Type B pancreatic cell (in vitro differentiated cells): Measurements from ENCODE around the gene LCN10. TPM values are rescaled to one million over a fixed set of nuclear protein-coding genes. Genes with fewer than 3 reads are reported as not detected.

ENCODE experiments used
- DNase-seq: peaks from one replicate; pipeline ENCODE4 v3.0.0; 2021; ENCODE audit warnings: mixed read lengths; ENCODE audit not compliant: unreplicated experiment; ENCODE audit errors: extremely low spot score
- H3K27ac Mint-ChIP-seq: 2 replicates; pipeline ENCODE4 v1.8.0; 2021; ENCODE audit warnings: mild to moderate bottlenecking, mixed read lengths
- H3K27me3 Mint-ChIP-seq: 2 replicates; pipeline ENCODE4 v1.8.0; 2021; ENCODE audit warnings: mixed read lengths
- H3K36me3 Mint-ChIP-seq: 2 replicates; pipeline ENCODE4 v1.8.0; 2021; ENCODE audit warnings: mixed read lengths
- H3K4me1 Mint-ChIP-seq: one replicate; pipeline ENCODE4 v1.8.0; 2021; ENCODE audit warnings: mixed read lengths; ENCODE audit not compliant: unreplicated experiment
- H3K4me3 Mint-ChIP-seq: 2 replicates; pipeline ENCODE4 v1.8.0; 2021; ENCODE audit warnings: mild to moderate bottlenecking, mixed read lengths
- H3K9me3 Mint-ChIP-seq: 2 replicates; pipeline ENCODE4 v1.8.0; 2021; ENCODE audit warnings: mixed read lengths
- CTCF ChIP-seq: fragments of 200-600 bp; sonication (generic); conservative IDR thresholded peaks from 2 replicates; pipeline ENCODE4 v1.5.0; 2021; ENCODE audit warnings: antibody characterized with exemption, mild to moderate bottlenecking
- total RNA-seq: library from RNA; stranded (reverse); gene quantifications from 2 replicates; pipeline ENCODE4 v1.2.1, GENCODE V29; 2021; ENCODE audit warnings: low replicate concordance

The LCN10 gene
- total RNA-seq, 1 donor from 2014 or later = not detected

DNA sequence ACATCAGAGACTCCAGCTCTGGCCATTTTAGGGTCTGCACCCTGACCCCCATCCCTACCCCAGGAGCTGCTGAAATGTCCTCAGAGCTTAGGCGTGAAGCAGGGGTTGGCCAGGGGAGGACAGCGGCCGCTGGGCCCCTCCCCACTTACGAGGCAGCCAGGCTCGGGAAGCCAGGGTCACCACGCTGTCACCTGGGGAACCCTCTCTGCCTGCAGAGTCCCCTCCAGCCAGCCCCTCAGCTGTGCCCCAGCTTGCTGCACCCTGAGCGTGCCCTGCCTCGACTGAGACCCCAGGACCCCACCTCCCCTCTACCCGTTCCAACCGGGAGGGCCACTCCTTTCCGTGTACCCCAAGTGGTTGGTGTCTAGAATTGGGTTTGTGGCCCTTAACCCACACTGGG lies 2.7 kb downstream of the LCN10 start:
- no peak overlapping the region for H3K27ac Mint-ChIP-seq
- peaks cover 3% of the 10 kb centered on the region for H3K27me3 Mint-ChIP-seq
- no peaks in the 10 kb centered on the region for H3K4me1 Mint-ChIP-seq
- H3K36me3 Mint-ChIP-seq = no peaks in the 10 kb centered on the region
- H3K9me3 Mint-ChIP-seq = no peaks in the 10 kb centered on the region
- no peak for TF ChIP-seq CTCF
- H3K4me3 Mint-ChIP-seq = no peak overlapping the region
- no peak for DNase-seq

- Mint-ChIP-seq H3K4me1 (no peaks in the 10 kb centered on the region), H3K27me3 (peaks cover 3% of the 10 kb centered on the region), H3K4me3 (no peak overlapping the region), H3K27ac (no peak overlapping the region), H3K36me3 (no peaks in the 10 kb centered on the region), H3K9me3 (no peaks in the 10 kb centered on the region)
- no peak for TF ChIP-seq CTCF
- DNase-seq = no peak
These were observed 3.2 kb downstream of the LCN10 start for GRCh38 chr9:136739509-136739908.

DNA sequence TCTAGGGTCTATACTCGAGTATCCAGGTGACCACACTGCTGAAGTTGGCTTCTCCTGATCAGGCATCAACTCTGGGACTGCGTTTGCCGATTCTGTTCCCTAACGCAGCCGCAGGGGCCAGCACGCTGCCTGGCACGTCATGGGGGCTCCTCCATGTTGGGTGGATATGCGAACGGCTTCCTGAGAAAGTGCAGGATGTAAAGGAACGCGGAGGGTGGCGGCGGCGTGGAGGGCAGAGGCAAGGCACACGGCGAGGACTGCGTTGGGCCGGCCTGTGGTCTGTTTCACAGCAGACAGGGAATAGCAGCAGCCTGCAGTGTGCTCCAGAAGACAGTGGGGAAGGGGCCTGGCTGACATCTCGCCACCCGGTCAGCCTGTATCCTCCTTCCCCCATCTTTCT lies 3.8 kb downstream of the LCN10 start:
- Mint-ChIP-seq H3K27me3 (peaks cover 3% of the 10 kb centered on the region), H3K4me3 (no peak overlapping the region), H3K36me3 (no peaks in the 10 kb centered on the region), H3K27ac (no peak overlapping the region), H3K9me3 (no peaks in the 10 kb centered on the region), H3K4me1 (no peaks in the 10 kb centered on the region)
- TF ChIP-seq CTCF = no peak
- no peak for DNase-seq

- Mint-ChIP-seq H3K4me3 (no peak overlapping the region), H3K9me3 (no peaks in the 10 kb centered on the region), H3K27ac (no peak overlapping the region), H3K36me3 (no peaks in the 10 kb centered on the region), H3K4me1 (peaks cover 7% of the 10 kb centered on the region), H3K27me3 (peaks cover 3% of the 10 kb centered on the region)
- DNase-seq = no peak
- TF ChIP-seq CTCF = no peak
These were observed 6.8 kb downstream of the LCN10 start for GRCh38 chr9:136735812-136736480.

- no peak overlapping the region for H3K27ac Mint-ChIP-seq
- no peaks in the 10 kb centered on the region for H3K9me3 Mint-ChIP-seq
- DNase-seq = no peak
- H3K4me3 Mint-ChIP-seq = no peak overlapping the region
- H3K4me1 Mint-ChIP-seq = peaks cover 7% of the 10 kb centered on the region
- no peaks in the 10 kb centered on the region for H3K36me3 Mint-ChIP-seq
- no peak for TF ChIP-seq CTCF
- peaks cover 3% of the 10 kb centered on the region for H3K27me3 Mint-ChIP-seq
These were observed 7.8 kb downstream of the LCN10 start for GRCh38 chr9:136734837-136735496.
